GM12801 (cell line): ENCODE measurements around the gene TPGS2.

ENCODE experiments used
- CTCF ChIP-seq: IDR thresholded peaks from one replicate; pipeline ENCODE4 v1.5.1; 2011; ENCODE audit warnings: control low read depth; ENCODE audit not compliant: insufficient read length; ENCODE audit errors: extremely low read depth

TPGS2 gene

GRCh38 chr18:36786686-36787085, 42.1 kb downstream of the TPGS2 start:
- TF ChIP-seq CTCF, result no peak

- TF ChIP-seq CTCF, result no peak
Observed at GRCh38 chr18:36783792-36784191, 45.0 kb downstream of the TPGS2 start.

- TF ChIP-seq CTCF, result no peak
Observed at GRCh38 chr18:36782710-36783109, 46.1 kb downstream of the TPGS2 start.

GRCh38 chr18:36780748-36781147, 48.1 kb downstream of the TPGS2 start:
- TF ChIP-seq CTCF, result no peak

GRCh38 chr18:36777566-36777965, 51.2 kb downstream of the TPGS2 start:
- TF ChIP-seq CTCF, result no peak

GRCh38 chr18:36776650-36777049, 52.2 kb downstream of the TPGS2 start:
- no peak for TF ChIP-seq CTCF

GRCh38 chr18:36775396-36775795, 53.4 kb downstream of the TPGS2 start:
- no peak for TF ChIP-seq CTCF

GRCh38 chr18:36772241-36772723, 56.5 kb downstream of the TPGS2 start:
- TF ChIP-seq CTCF, result no peak
